ENCODE measurements around the gene RSKR. TPM values are rescaled to one million over a fixed set of nuclear protein-coding genes. Genes with fewer than 3 reads are reported as not detected.

RSKR gene
- 26.5 and 31.8 TPM in 2 replicates for total RNA-seq (ENCODE audit: low replicate concordance)

GRCh38 chr17:28613931-28614381 is at the start of gene RSKR:
RSKR (minus strand) TSS chr17:28614185; CDS start chr17:28614161, 24 bp downstream.
- Histone ChIP-seq H3K79me2 (ENCODE audit: low read depth) (no peaks in the 10 kb centered on the region), H3K4me2 (no peak within 1 kb of the TSS), H2AFZ (replicated peaks) (no peak within 1 kb of the TSS), H3K4me1 (no peaks in the 10 kb centered on the region), H3K27ac (no peak within 1 kb of the TSS), H4K20me1 (ENCODE audit: low read depth) (no peaks in the 10 kb centered on the region), H3K4me3 (no peak within 1 kb of the TSS), H3K36me3 (peaks cover 25% of the 10 kb centered on the region), H3K9me3 (ENCODE audit: low read depth) (no peaks in the 10 kb centered on the region), H3K9ac (no peak within 1 kb of the TSS), H3K27me3 (no peaks in the 10 kb centered on the region), H3F3A (ENCODE audit: low read depth) (peaks cover 13% of the 10 kb centered on the region)
- no peak for DNase-seq (ENCODE audit: low spot score)
- peaks cover 5% of the 10 kb centered on the region for H3K27me3 Mint-ChIP-seq (ENCODE audit: insufficient read depth, low read depth)
- TF ChIP-seq CTCF (IDR thresholded peaks at IDR 0.05) (no peak), EZH2 (IDR thresholded peaks at IDR 0.05) (no peak), EZH2phosphoT487 (IDR thresholded peaks at IDR 0.05) (no peak)
- peaks cover 5% of the 10 kb centered on the region for H3K4me1 Mint-ChIP-seq
- H3K4me3 Mint-ChIP-seq, result no peak within 1 kb of the TSS
- peaks cover 24% of the 10 kb centered on the region for H3K36me3 Mint-ChIP-seq
- peak within 1 kb of the TSS; percentile 19 for H3K27ac Mint-ChIP-seq
- H3K9me3 Mint-ChIP-seq, result no peaks in the 10 kb centered on the region

DNA sequence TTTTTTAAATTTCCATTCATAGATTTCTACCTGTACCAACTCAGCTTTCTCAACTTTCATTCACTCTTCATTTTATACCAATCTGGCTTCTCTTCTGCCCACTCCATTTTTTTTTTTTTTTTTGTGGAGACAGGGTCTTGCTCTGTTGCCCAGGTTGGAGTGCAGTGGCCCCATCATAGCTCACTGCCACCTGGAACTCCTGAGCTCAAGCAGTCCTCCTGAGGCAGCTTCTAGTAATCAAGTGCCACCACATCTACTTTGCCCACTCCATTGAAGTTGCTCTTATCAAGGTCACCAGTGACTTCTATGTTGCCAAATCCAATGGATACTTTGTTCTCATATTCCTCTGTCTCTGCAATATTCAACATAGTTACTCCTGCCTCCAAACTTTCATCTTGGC is 49.7 kb upstream of the RSKR start:
- peaks cover 6% of the 10 kb centered on the region for H3F3A ChIP-seq (ENCODE audit: low read depth)
- no peak for DNase-seq (ENCODE audit: low spot score)
- H3K36me3 Mint-ChIP-seq, result peaks cover 30% of the 10 kb centered on the region
- peaks cover 10% of the 10 kb centered on the region for H3K36me3 ChIP-seq
- H3K27me3 ChIP-seq, result no peaks in the 10 kb centered on the region
- peaks cover 8% of the 10 kb centered on the region for H3K9me3 ChIP-seq (ENCODE audit: low read depth)
- no peak for TF ChIP-seq CTCF (IDR thresholded peaks at IDR 0.05)
- H3K9me3 Mint-ChIP-seq, result peaks cover 7% of the 10 kb centered on the region
- peaks cover 36% of the 10 kb centered on the region for H3K4me1 Mint-ChIP-seq
- no peak overlapping the region for H3K27ac ChIP-seq
- peaks cover 15% of the 10 kb centered on the region for H4K20me1 ChIP-seq (ENCODE audit: low read depth)
- no peak overlapping the region for H3K9ac ChIP-seq
- peak overlapping the region; percentile 91 for H3K4me3 ChIP-seq
- H3K79me2 ChIP-seq (ENCODE audit: low read depth), result peaks cover 91% of the 10 kb centered on the region
- peak overlapping the region; percentile 90 for H3K4me2 ChIP-seq
- peaks cover 2% of the 10 kb centered on the region for H3K27me3 Mint-ChIP-seq (ENCODE audit: insufficient read depth, low read depth)
- H3K4me3 Mint-ChIP-seq, result peak overlapping the region; percentile 100
- no peak overlapping the region for H2AFZ ChIP-seq (replicated peaks)
- no peak overlapping the region for H3K27ac Mint-ChIP-seq
- peaks cover 8% of the 10 kb centered on the region for H3K4me1 ChIP-seq

DNA sequence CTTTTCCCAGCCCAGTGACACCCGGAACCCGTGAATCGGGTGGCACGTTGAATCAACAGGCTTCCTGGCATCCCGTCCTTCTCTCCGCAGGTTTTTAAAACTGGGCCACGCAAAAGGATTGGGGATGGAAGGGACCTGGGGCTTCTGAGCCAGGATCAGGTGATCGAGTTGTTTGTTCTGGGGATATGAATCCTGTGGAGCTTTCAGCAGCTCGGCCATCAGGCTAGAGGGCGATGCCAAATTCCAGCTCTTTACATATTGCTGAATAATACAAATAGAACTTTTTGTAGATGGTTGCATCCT is 48.5 kb upstream of the RSKR start:
- H3K9me3 Mint-ChIP-seq, result peaks cover 7% of the 10 kb centered on the region
- Histone ChIP-seq H3K4me3 (peak overlapping the region; percentile 91), H3K27ac (peak overlapping the region; percentile 84), H3K4me2 (peak overlapping the region; percentile 90), H3K4me1 (peaks cover 8% of the 10 kb centered on the region), H3F3A (ENCODE audit: low read depth) (peaks cover 6% of the 10 kb centered on the region), H3K9me3 (ENCODE audit: low read depth) (peaks cover 8% of the 10 kb centered on the region), H3K27me3 (no peaks in the 10 kb centered on the region), H3K9ac (peak overlapping the region; percentile 85), H3K36me3 (peaks cover 10% of the 10 kb centered on the region), H4K20me1 (ENCODE audit: low read depth) (peaks cover 4% of the 10 kb centered on the region), H2AFZ (replicated peaks) (peak overlapping the region; percentile 100), H3K79me2 (ENCODE audit: low read depth) (peaks cover 86% of the 10 kb centered on the region)
- peaks cover 24% of the 10 kb centered on the region for H3K4me1 Mint-ChIP-seq
- peaks cover 31% of the 10 kb centered on the region for H3K36me3 Mint-ChIP-seq
- DNase-seq (ENCODE audit: low spot score), result no peak
- peaks cover 4% of the 10 kb centered on the region for H3K27me3 Mint-ChIP-seq (ENCODE audit: insufficient read depth, low read depth)
- peak overlapping the region; percentile 100 for H3K4me3 Mint-ChIP-seq
- no peak for TF ChIP-seq EZH2 (IDR thresholded peaks at IDR 0.05)
- no peak for TF ChIP-seq CTCF (IDR thresholded peaks at IDR 0.05)
- no peak for TF ChIP-seq EZH2phosphoT487 (IDR thresholded peaks at IDR 0.05)
- peak overlapping the region; percentile 98 for H3K27ac Mint-ChIP-seq
